Measurements from ENCODE around the gene KCNE5. TPM values are rescaled to one million over a fixed set of nuclear protein-coding genes. Genes with fewer than 3 reads are reported as not detected.
"Not testable (repeated sequence)": the region's sequence is repeated elsewhere in the genome, so short reads cannot be mapped to it uniquely, and the experiment has no call there.

Gene KCNE5
- total RNA-seq, 4 donors from 2014 or later = 0.27 to 2.3 (median 1.2) TPM

- TF ChIP-seq CTCF (IDR thresholded peaks at IDR 0.05 in 4 of 5, conservative IDR thresholded peaks at IDR 0.05 in 1 of 5) (no peak), POLR2A (IDR thresholded peaks at IDR 0.05) (no peak)
- Histone ChIP-seq H3K4me3 (no peak overlapping the region), H3K36me3 (no peaks in the 10 kb centered on the region), H3K9me3 (no peaks in the 10 kb centered on the region), H3K4me1 (no peaks in the 10 kb centered on the region), H3K27ac (no peak overlapping the region), H3K27me3 (no peaks in the 10 kb centered on the region)
- ATAC-seq (no peak), DNase-seq (no peak)
- in situ Hi-C loops (cut with MboI; ENCODE audit: low sequenced_read_pairs in 4 of 4) (no loop called here), intact Hi-C loops (cut with DNase I; ENCODE audit: low total_unique reads) (no loop called here)
Measured at GRCh38 chrX:109577055-109577454, 47.9 kb downstream of the KCNE5 start.

- intact Hi-C loops (cut with DNase I; ENCODE audit: low total_unique reads); H3K27ac ChIP-seq; H3K9me3 ChIP-seq; H3K4me1 ChIP-seq; in situ Hi-C loops (cut with MboI; ENCODE audit: low sequenced_read_pairs in 4 of 4); DNase-seq; H3K27me3 ChIP-seq; H3K4me3 ChIP-seq; H3K36me3 ChIP-seq; ATAC-seq: not testable (repeated sequence)
Measured at GRCh38 chrX:109576083-109576482, 48.9 kb downstream of the KCNE5 start.

Other genes with a start within 250 kb of the KCNE5 start
- gene GUCY2F, start 143.1 kb downstream of the KCNE5 start, total RNA-seq = not detected
- gene NXT2, start 88.3 kb downstream of the KCNE5 start, total RNA-seq = 1 to 10 TPM; 1.8 to 5.3 (median 3.3) TPM
- 100 to 1,000 TPM in 3 of 4 donors, 10 to 100 TPM in 1; 18.7 to 259 (median 132) TPM for gene ACSL4, start 108.1 kb upstream of the KCNE5 start, total RNA-seq

Data from gastrocnemius medialis (tissue), 4 donors.